Measurements from ENCODE around the gene ABHD18. TPM values are rescaled to one million over a fixed set of nuclear protein-coding genes. Genes with fewer than 3 reads are reported as not detected.

The ABHD18 gene
- 3.6 and 5.1 TPM in 2 replicates for total RNA-seq

DNA sequence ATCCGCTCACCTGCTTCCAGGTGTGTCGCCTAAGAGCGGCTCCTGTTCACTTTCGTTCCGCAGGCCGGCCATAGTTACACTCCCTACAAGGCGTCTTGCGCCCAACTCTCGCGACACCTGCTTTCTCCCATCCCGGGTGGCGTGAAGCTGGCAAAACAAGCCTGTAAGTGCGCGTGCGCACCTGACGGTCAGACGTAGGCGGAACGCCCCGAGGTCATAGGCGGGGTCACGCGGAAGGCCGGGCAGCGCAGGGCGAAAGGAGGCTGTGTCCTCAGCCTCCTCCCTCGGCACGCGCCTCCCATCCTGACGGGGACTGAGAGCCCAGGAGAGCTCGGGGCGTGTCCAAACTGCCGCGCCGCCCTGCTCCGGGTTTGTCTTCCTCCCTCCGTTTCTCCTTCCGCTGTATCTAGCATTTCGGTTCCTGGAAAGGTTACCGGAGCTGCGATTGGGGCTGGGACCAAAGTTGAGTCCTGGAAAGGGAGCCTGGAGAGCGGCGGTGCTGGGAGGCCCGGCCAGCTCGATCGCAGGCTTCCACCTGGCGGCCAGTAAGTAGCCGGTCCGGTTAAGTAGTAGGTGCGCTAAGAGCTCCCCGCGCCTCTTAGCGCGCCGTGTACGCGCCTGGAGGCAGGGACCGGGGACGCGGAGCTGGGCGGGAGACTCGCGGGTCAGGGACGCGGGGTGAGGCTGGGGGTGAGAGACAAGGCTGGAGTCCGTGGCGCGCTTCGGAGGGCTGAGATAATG, at the start of gene ABHD18, which contains the start of gene MFSD8:
ABHD18 (plus strand) TSS at position 345 of the 741 bp plus-strand sequence. CDS start 17,550 bp downstream, outside the sequence.
MFSD8 (minus strand) TSS at position 112 of the 741 bp plus-strand sequence; CDS start at position 72, 40 bp downstream.

GRCh38 chr4:128060699-128061565, 95.7 kb downstream of the ABHD18 start, which contains the start of gene LARP1B:
Gene LARP1B, plus strand, starts transcription at chr4:128061312. Its CDS starts 13,640 bp downstream, at chr4:128074952.

Other genes starting within 250 kb of the ABHD18 start
- not detected in 2 replicates for gene SLC25A31, start 235.0 kb upstream of the ABHD18 start, total RNA-seq
- gene HSPA4L, start 183.1 kb upstream of the ABHD18 start, total RNA-seq = 9.8 and 17.3 TPM in 2 replicates
- gene PLK4, start 84.5 kb upstream of the ABHD18 start, total RNA-seq = 16.3 and 17.4 TPM in 2 replicates
- gene MFSD8, start 233 bp upstream of the ABHD18 start, total RNA-seq = 7.5 and 9.9 TPM in 2 replicates
- 17.0 and 17.5 TPM in 2 replicates for gene LARP1B, start 95.9 kb downstream of the ABHD18 start, total RNA-seq

Measured in mammary microvascular endothelial cell (primary cell).